H9 (cell line): Measurements from ENCODE around the gene C17orf78. TPM values are rescaled to one million over a fixed set of nuclear protein-coding genes. Genes with fewer than 3 reads are reported as not detected.

ENCODE experiments used
- DNase-seq: peaks from one replicate; pipeline ENCODE4 v3.0.0-alpha.2; 2017
- H2AFZ ChIP-seq: one replicate; pipeline ENCODE4 v1.6.1; 2013; ENCODE audit warnings: mild to moderate bottlenecking, low read length, control low read depth, moderate library complexity
- H2AK5ac ChIP-seq: 2 replicates; pipeline ENCODE4 v1.6.1; 2013; ENCODE audit warnings: low read length, control low read depth, mixed read lengths; ENCODE audit not compliant: insufficient read length
- H2BK120ac ChIP-seq: one replicate; pipeline ENCODE4 v1.6.1; 2013; ENCODE audit warnings: low read depth, mild to moderate bottlenecking, low read length, control low read depth, inconsistent platforms; ENCODE audit not compliant: poor library complexity, severe bottlenecking
- H2BK12ac ChIP-seq: 2 replicates; pipeline ENCODE4 v1.6.1; 2013; ENCODE audit warnings: low read length, control low read depth, mixed read lengths, low read depth; ENCODE audit not compliant: insufficient read length
- H2BK15ac ChIP-seq: 2 replicates; pipeline ENCODE4 v1.6.1; 2013; ENCODE audit warnings: low read depth, low read length, control low read depth
- H2BK20ac ChIP-seq: one replicate; pipeline ENCODE4 v1.6.1; 2013; ENCODE audit warnings: low read depth, mild to moderate bottlenecking, low read length, control low read depth, inconsistent platforms; ENCODE audit not compliant: poor library complexity, severe bottlenecking
- H2BK5ac ChIP-seq: 2 replicates; pipeline ENCODE4 v1.6.1; 2013; ENCODE audit warnings: low read length, control low read depth, mixed read lengths; ENCODE audit not compliant: insufficient read length
- H3K14ac ChIP-seq: 2 replicates; pipeline ENCODE4 v1.6.1; 2013; ENCODE audit warnings: low read length, control low read depth; ENCODE audit not compliant: insufficient read depth
- H3K18ac ChIP-seq: 2 replicates; pipeline ENCODE4 v1.6.1; 2013; ENCODE audit warnings: low read depth, mild to moderate bottlenecking, mixed read lengths, low read length, control low read depth; ENCODE audit not compliant: insufficient read length
- H3K23ac ChIP-seq: 2 replicates; pipeline ENCODE4 v1.6.1; 2013; ENCODE audit warnings: low read length, control low read depth, mixed read lengths, low read depth; ENCODE audit not compliant: insufficient read length
- H3K23me2 ChIP-seq: 2 replicates; pipeline ENCODE4 v1.6.1; 2013; ENCODE audit warnings: low read depth, mild to moderate bottlenecking, mixed read lengths, low read length, control low read depth; ENCODE audit not compliant: insufficient read length, poor library complexity, severe bottlenecking
- H3K27ac ChIP-seq: 2 replicates; pipeline ENCODE4 v1.5.1; 2013; ENCODE audit warnings: low read length, control low read depth, mixed read lengths, low read depth; ENCODE audit not compliant: insufficient read length
- H3K27me3 ChIP-seq: 2 replicates; pipeline ENCODE4 v1.6.1; 2013; ENCODE audit warnings: low read length, control low read depth, inconsistent platforms; ENCODE audit not compliant: insufficient read depth
- H3K4ac ChIP-seq: 2 replicates; pipeline ENCODE4 v1.6.1; 2013; ENCODE audit warnings: low read depth, mild to moderate bottlenecking, control low read depth, inconsistent platforms, low read length, moderate library complexity
- H3K4me1 ChIP-seq: 2 replicates; pipeline ENCODE4 v1.6.1; 2013; ENCODE audit warnings: low read length, control low read depth, inconsistent platforms; ENCODE audit not compliant: insufficient read depth
- H3K4me2 ChIP-seq: 2 replicates; pipeline ENCODE4 v1.6.1; 2013; ENCODE audit warnings: low read length, control low read depth, mixed read lengths; ENCODE audit not compliant: insufficient read length, insufficient read depth
- H3K56ac ChIP-seq: 2 replicates; pipeline ENCODE4 v1.6.1; 2013; ENCODE audit warnings: low read depth, mild to moderate bottlenecking, mixed read lengths, low read length, control low read depth; ENCODE audit not compliant: insufficient read length
- H3K79me1 ChIP-seq: 2 replicates; pipeline ENCODE4 v1.6.1; 2013; ENCODE audit warnings: low read depth, mild to moderate bottlenecking, moderate library complexity, low read length, control low read depth, inconsistent platforms; ENCODE audit not compliant: insufficient read depth, poor library complexity, severe bottlenecking
- H3K79me2 ChIP-seq: 2 replicates; pipeline ENCODE4 v1.6.1; 2013; ENCODE audit warnings: low read length, control low read depth, inconsistent platforms; ENCODE audit not compliant: insufficient read depth
- H3K9ac ChIP-seq: 2 replicates; pipeline ENCODE4 v1.6.1; 2013; ENCODE audit warnings: low read length, control low read depth, mixed read lengths; ENCODE audit not compliant: insufficient read length; ENCODE audit errors: extremely low read depth
- H3K9me3 ChIP-seq: one replicate; pipeline ENCODE4 v1.6.1; 2013; ENCODE audit warnings: low read depth, low read length, inconsistent platforms; ENCODE audit not compliant: control insufficient read depth
- H3T11ph ChIP-seq: one replicate; pipeline ENCODE4 v1.6.1; 2013; ENCODE audit warnings: mild to moderate bottlenecking, low read length, control low read depth, inconsistent platforms
- H4K20me1 ChIP-seq: one replicate; pipeline ENCODE4 v1.6.1; 2013; ENCODE audit not compliant: control insufficient read depth, insufficient read length, insufficient read depth
- H4K5ac ChIP-seq: 2 replicates; pipeline ENCODE4 v1.6.1; 2013; ENCODE audit warnings: low read depth, mild to moderate bottlenecking, mixed read lengths, low read length, control low read depth; ENCODE audit not compliant: insufficient read length
- H4K8ac ChIP-seq: replicated peaks from 2 replicates; pipeline ENCODE4 v1.6.1; 2013; ENCODE audit warnings: low read length, control low read depth, mixed read lengths, low read depth; ENCODE audit not compliant: insufficient read length
- H4K91ac ChIP-seq: 2 replicates; pipeline ENCODE4 v1.6.1; 2013; ENCODE audit warnings: low read depth, mild to moderate bottlenecking, moderate library complexity, mixed read lengths, low read length, control low read depth; ENCODE audit not compliant: insufficient read length
- H3K27ac Mint-ChIP-seq, 3 experiments: 2 replicates in 2 of 3; 3 replicates in 1 of 3; pipeline ENCODE4 v1.8.0; 2020 to 2021; ENCODE audit warnings: mixed read lengths in 3 of 3, mild to moderate bottlenecking in 1 of 3, moderate library complexity in 1 of 3
- H3K27me3 Mint-ChIP-seq: 2 replicates; pipeline ENCODE4 v1.8.0; 2021; ENCODE audit warnings: low read depth, mild to moderate bottlenecking, moderate library complexity, mixed read lengths
- H3K36me3 Mint-ChIP-seq, 3 experiments: 2 replicates in 2 of 3; 3 replicates in 1 of 3; pipeline ENCODE4 v1.8.0; 2020 to 2021; ENCODE audit warnings: low read depth in 3 of 3, mixed read lengths in 3 of 3; ENCODE audit not compliant: insufficient read depth in 1 of 3
- H3K4me1 Mint-ChIP-seq, 2 experiments: 2 replicates each; pipeline ENCODE4 v1.8.0; 2020; ENCODE audit warnings: mixed read lengths in 2 of 2
- H3K4me3 Mint-ChIP-seq, 2 experiments: 2 replicates in 1 of 2; 3 replicates in 1 of 2; pipeline ENCODE4 v1.8.0; 2020 to 2021; ENCODE audit warnings: mild to moderate bottlenecking in 2 of 2, mixed read lengths in 2 of 2, moderate library complexity in 1 of 2
- H3K9me3 Mint-ChIP-seq, 2 experiments: 2 replicates in 1 of 2; 3 replicates in 1 of 2; pipeline ENCODE4 v1.8.0; 2020; ENCODE audit warnings: mild to moderate bottlenecking in 2 of 2, mixed read lengths in 2 of 2, moderate library complexity in 1 of 2
- WGBS: extraction: QIAGEN DNeasy Blood & Tissue Kit; methylation state at CpG from one replicate; pipeline ENCODE4 v1.1.7; 2013; ENCODE audit warnings: missing lambda C conversion rate, low lambda C conversion rate, mixed read lengths; ENCODE audit not compliant: insufficient read length; ENCODE audit errors: extremely low coverage; 5-methylcytosine and 5-hydroxymethylcytosine counted together
- total RNA-seq: library from RNA; stranded (reverse); gene quantifications from 2 replicates; pipeline ENCODE4 v1.2.1, GENCODE V29; 2021
- TF ChIP-seq, protein P1 (sequence below): fragments of 200-600 bp; sonication (generic); conservative IDR thresholded peaks from 3 replicates; pipeline ENCODE4 v1.8.0; 2021; ENCODE audit warnings: antibody characterized with exemption, mild to moderate bottlenecking

C17orf78 gene
- total RNA-seq, 1 experiment from 2014 or later = not detected

DNA sequence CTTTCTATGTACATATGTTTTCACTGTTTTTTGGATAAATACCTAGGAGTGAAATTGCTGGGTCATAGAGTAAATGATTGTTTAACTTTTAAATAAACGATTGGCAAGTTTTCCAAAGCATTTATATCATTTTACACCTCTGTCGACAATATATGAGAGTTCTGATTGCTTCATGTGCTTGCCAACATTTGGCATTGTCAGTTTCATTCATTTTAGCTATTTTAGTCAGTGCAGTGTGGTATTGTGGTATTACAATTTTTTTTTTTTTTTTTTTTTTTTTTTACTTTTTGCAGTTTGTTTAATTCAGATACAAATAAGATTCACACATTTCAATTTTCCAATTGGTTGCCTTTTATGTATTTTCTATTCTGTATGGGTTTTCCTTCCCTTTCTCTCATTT is 56.9 kb downstream of the C17orf78 start:
- Histone ChIP-seq H3K4me2 (no peak overlapping the region), H3T11ph (no peak overlapping the region), H4K8ac (no peak overlapping the region), H2BK20ac (no peak overlapping the region), H2AK5ac (no peak overlapping the region), H2BK12ac (no peak overlapping the region), H3K23ac (no peak overlapping the region), H3K27ac (no peak overlapping the region), H3K23me2 (no peaks in the 10 kb centered on the region), H2AFZ (no peak overlapping the region), H3K14ac (no peak overlapping the region), H3K18ac (no peak overlapping the region), H3K79me2 (no peaks in the 10 kb centered on the region), H3K9me3 (no peaks in the 10 kb centered on the region), H4K91ac (no peak overlapping the region), H2BK120ac (no peak overlapping the region), H3K4ac (no peak overlapping the region), H3K56ac (no peak overlapping the region), H2BK5ac (no peak overlapping the region), H3K4me1 (no peaks in the 10 kb centered on the region), H4K20me1 (no peaks in the 10 kb centered on the region), H2BK15ac (no peak overlapping the region), H3K79me1 (peaks cover 3% of the 10 kb centered on the region), H4K5ac (no peak overlapping the region), H3K9ac (no peak overlapping the region), H3K27me3 (no peaks in the 10 kb centered on the region)
- Mint-ChIP-seq H3K4me3 (no peak overlapping the region), H3K4me1 (no peaks in the 10 kb centered on the region), H3K36me3 (peaks cover 7 to 51% (median 32%) of the 10 kb centered on the region in 3 experiments; a peak in 6 of 7 replicates), H3K9me3 (no peaks in the 10 kb centered on the region), H3K27me3 (no peaks in the 10 kb centered on the region), H3K27ac (no peak overlapping the region)
- no peak for DNase-seq
- TF ChIP-seq, protein P1, sequence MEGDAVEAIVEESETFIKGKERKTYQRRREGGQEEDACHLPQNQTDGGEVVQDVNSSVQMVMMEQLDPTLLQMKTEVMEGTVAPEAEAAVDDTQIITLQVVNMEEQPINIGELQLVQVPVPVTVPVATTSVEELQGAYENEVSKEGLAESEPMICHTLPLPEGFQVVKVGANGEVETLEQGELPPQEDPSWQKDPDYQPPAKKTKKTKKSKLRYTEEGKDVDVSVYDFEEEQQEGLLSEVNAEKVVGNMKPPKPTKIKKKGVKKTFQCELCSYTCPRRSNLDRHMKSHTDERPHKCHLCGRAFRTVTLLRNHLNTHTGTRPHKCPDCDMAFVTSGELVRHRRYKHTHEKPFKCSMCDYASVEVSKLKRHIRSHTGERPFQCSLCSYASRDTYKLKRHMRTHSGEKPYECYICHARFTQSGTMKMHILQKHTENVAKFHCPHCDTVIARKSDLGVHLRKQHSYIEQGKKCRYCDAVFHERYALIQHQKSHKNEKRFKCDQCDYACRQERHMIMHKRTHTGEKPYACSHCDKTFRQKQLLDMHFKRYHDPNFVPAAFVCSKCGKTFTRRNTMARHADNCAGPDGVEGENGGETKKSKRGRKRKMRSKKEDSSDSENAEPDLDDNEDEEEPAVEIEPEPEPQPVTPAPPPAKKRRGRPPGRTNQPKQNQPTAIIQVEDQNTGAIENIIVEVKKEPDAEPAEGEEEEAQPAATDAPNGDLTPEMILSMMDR = no peak
- WGBS = no CpG with 5 or more reads among the region's 2 CpGs
